HG03558 (cell line): ENCODE data around the gene CELA2B.
"Not testable (repeated sequence)": the region's sequence is repeated elsewhere in the genome, so short reads cannot be mapped to it uniquely, and the experiment has no call there.

Source experiments
- ATAC-seq: cut with Tn5 transposase; IDR thresholded peaks from one replicate; pipeline ENCODE4 v1.9.1; 2021; ENCODE audit warnings: moderate number of reproducible peaks; ENCODE audit not compliant: unreplicated experiment; ENCODE audit errors: extremely low read depth

CELA2B gene

DNA sequence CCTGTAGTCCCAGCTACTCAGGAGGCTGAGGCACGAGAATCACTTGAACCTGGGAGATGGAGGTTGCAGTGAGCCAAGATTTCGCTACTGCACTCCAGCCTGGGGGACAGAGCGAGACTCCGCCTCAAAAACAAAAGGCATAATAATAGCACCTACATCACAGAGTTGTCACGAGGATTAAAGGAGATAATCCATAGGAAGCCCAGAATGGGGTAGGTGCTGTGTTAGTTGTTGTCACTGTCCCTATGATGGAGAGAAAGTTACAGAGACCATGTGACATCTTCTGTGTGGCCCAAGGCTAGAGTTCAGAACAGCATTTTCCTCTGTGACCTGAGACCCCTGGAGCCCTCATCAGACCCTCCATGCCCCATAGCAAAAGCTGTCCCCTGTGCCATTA is 12.0 kb upstream of the CELA2B start:
- not testable (repeated sequence) for ATAC-seq

- ATAC-seq: no peak
Measured at GRCh38 chr1:15465674-15466073, 10.2 kb upstream of the CELA2B start.

DNA sequence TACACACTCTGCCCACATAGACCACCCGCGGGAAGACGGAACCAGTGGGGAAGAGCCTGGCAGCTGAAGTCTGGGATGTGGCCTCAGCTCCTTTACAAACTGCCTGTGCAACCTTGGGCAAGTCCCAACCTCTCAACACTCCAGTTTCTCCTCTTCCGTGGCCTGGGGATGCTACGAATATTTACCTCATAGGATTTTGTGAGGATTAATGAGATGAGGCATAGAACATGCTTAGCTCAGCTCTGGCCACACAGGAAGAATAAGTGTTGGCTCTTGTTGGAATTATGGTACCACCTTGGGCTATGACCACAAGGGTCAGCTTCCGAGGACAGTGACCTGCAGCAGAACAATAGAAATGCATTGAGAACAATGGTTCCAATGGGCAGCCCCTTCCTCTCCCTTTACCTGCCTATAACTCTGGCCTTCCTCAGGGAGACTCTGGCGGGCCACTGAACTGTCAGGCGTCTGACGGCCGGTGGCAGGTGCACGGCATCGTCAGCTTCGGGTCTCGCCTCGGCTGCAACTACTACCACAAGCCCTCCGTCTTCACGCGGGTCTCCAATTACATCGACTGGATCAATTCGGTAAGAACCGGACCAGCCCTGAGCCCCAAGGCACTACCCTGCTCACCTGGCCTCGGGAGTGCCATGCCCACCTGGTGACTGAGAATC is 8.8 kb upstream of the CELA2B start:
- ATAC-seq: not testable (repeated sequence)

GRCh38 chr1:15468145-15468544 is 7.8 kb upstream of the CELA2B start:
- no peak for ATAC-seq

DNA sequence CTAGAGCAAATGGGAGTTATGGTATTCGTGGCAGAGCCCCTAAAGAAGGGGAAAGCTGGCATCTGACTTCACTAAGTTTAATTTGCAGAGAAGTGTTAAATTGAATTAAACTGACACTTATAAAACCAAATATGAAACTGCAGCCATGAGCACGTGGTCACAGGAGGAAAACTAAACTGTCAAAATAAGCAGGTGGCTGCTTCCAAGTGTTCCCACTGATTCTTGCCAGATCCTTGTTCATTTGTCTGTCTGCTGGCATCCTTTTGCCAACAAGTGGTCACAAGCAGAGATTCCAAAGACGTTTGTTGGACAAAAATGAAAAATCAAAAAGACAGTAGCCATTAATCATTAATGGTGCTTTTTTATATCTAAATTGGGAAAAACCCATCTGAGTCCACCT is 6.5 kb upstream of the CELA2B start:
- ATAC-seq: no peak

GRCh38 chr1:15469821-15470448 is 6.0 kb upstream of the CELA2B start:
- not testable (repeated sequence) for ATAC-seq

GRCh38 chr1:15471067-15471466 is 4.8 kb upstream of the CELA2B start:
- ATAC-seq: not testable (repeated sequence)

DNA sequence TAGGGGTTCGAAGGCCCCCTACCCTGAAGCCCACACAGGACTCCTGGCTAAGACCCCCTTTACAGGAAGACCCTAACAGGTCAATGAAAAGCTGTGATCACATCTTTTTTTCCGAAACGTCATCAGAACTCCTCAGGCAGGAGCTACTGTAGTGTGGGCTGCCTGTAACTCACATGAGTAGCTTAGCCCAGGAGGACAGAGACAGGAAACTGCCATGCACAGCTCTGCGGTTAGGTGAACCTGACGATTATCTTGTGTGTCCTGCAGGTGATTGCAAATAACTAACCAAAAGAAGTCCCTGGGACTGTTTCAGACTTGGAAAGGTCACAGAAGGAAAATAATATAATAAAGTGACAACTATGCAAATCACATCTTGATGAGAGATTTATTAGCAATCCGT is 4.2 kb upstream of the CELA2B start:
- ATAC-seq: not testable (repeated sequence)

- ATAC-seq: no peak
Measured at GRCh38 chr1:15472587-15472986, 3.3 kb upstream of the CELA2B start.

- ATAC-seq: no peak
Measured at GRCh38 chr1:15476927-15477326, 1.0 kb downstream of the CELA2B start.

- no peak for ATAC-seq
Measured at GRCh38 chr1:15477646-15478212, 1.8 kb downstream of the CELA2B start.

GRCh38 chr1:15479654-15480347 is 3.9 kb downstream of the CELA2B start:
- no peak for ATAC-seq

DNA sequence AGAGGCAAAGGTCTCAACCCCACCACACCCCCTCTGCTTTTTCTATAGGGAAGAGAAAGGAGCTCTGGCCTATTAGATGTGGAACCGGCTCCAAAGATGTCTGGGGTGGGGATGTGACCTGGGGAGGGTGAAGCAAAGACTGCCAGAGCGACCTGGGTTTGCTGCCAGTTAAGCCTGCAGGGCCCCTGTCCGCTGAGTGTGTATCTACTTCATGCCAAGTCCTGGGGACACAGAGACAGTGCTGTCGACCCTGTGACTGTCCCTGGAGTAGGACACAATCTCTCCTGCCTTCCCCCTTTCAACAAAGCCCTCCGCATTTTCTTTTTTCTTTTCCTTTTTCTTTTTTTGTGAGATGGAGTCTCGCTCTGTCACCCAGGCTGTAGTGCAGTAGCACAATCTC is 6.6 kb downstream of the CELA2B start:
- ATAC-seq: not testable (repeated sequence)

GRCh38 chr1:15482983-15483543 is 7.2 kb downstream of the CELA2B start:
- not testable (repeated sequence) for ATAC-seq

- ATAC-seq: no peak
Measured at GRCh38 chr1:15483971-15484370, 8.1 kb downstream of the CELA2B start.

- ATAC-seq: not testable (repeated sequence)
Measured at GRCh38 chr1:15484443-15484842, 8.5 kb downstream of the CELA2B start.

DNA sequence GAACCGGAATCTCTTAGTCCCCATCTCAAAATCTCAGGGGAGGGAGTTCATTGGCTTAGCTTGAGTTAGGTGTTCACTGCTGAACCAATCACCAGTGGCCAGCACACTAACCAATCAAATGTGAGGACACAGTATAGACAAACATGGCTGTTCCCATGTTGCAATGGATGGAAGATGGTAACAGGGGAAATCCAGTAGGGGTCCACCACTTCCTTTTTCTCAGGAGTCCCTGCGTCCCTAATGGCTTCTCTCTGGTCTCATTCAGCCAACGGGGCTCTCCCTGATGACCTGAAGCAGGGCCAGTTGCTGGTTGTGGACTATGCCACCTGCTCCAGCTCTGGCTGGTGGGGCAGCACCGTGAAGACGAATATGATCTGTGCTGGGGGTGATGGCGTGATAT is 9.7 kb downstream of the CELA2B start:
- no peak for ATAC-seq

- not testable (repeated sequence) for ATAC-seq
Measured at GRCh38 chr1:15486844-15487610, 11.1 kb downstream of the CELA2B start.

GRCh38 chr1:15488371-15488770 is 12.5 kb downstream of the CELA2B start:
- ATAC-seq: no peak
